Sigmoid colon (tissue), 3 donors: Measurements from ENCODE around the gene TCF3.

Experiments
- CTCF ChIP-seq, 4 experiments: fragments of 450-650 bp in 3 of 4; fragments of 200-600 bp in 1 of 4; IDR thresholded peaks; one replicate each; pipeline ENCODE4 v1.5.1; 2016 to 2019; ENCODE audit warnings: antibody characterized with exemption in 4 of 4, mild to moderate bottlenecking in 3 of 4, moderate library complexity in 2 of 4
- POLR2A ChIP-seq, 2 donors: fragments of 450-650 bp; IDR thresholded peaks; one replicate each; pipeline ENCODE4 v1.6.1; 2016; ENCODE audit warnings: antibody characterized with exemption in 2 of 2, mild to moderate bottlenecking in 2 of 2, moderate library complexity in 2 of 2

- TF ChIP-seq CTCF (IDR thresholded peaks at IDR 0.05) (no peak), POLR2A (IDR thresholded peaks at IDR 0.05) (no peak)
Measured at GRCh38 chr19:1668048-1668485, 15.7 kb upstream of the TCF3 start.
